GM12878 (cell line): ENCODE measurements around the gene PDLIM3. TPM values are rescaled to one million over a fixed set of nuclear protein-coding genes. Genes with fewer than 3 reads are reported as not detected.

Experiments used
- ATAC-seq: fragments of 200-7000 bp; cut with Tn5 transposase; 3 replicates; pipeline ENCODE4 v1.9.1; 2020; ENCODE audit warnings: mild to moderate bottlenecking, moderate library complexity
- BruUV-seq: library from RNA; stranded (reverse); fragments of 400-500 nt; replicated peaks from 2 replicates; lab custom pipeline; 2021; lab: Mats Ljungman, UMichigan
- CTCF ChIA-PET: fragments of 300-600 bp; sonication (Branson Sonifier 250); formaldehyde crosslinking; extraction: SDS; loops from one replicate; lab custom pipeline; 2021; ENCODE audit warnings: inconsistent platforms; lab: Yijun Ruan, JAX
- POLR2A ChIA-PET: fragments of 350-600 bp; formaldehyde crosslinking; extraction: SDS; loops from one replicate; lab custom pipeline; 2021; ENCODE audit warnings: inconsistent platforms; lab: Charles Lee
- RAD21 ChIA-PET: fragments of 300-600 bp; sonication (Branson Sonifier 250); formaldehyde crosslinking; loops from one replicate; lab custom pipeline; 2023; ENCODE audit warnings: antibody characterized with exemption; ENCODE audit not compliant: unreplicated experiment; lab: Charles Lee
- SMC1A ChIA-PET: fragments of 300-600 bp; sonication (Branson Sonifier 250); formaldehyde crosslinking; loops from one replicate; lab custom pipeline; 2023; ENCODE audit not compliant: unreplicated experiment, uncharacterized antibody; lab: Charles Lee
- DNase-seq: peaks from one replicate; pipeline ENCODE4 v3.0.0-alpha.2; 2011; ENCODE audit warnings: low read depth, low spot score
- FAIRE-seq: peaks from 3 replicates; lab custom pipeline; 2011; peaks lifted over from hg19 to GRCh38; lab: Jason Lieb, UNC
- H2AFZ ChIP-seq: 2 replicates; pipeline ENCODE4 v1.6.0; 2011; ENCODE audit warnings: low read depth, low read length, control low read depth; ENCODE audit not compliant: control insufficient read depth
- H3K27ac ChIP-seq: 2 replicates; pipeline ENCODE4 v1.5.1; 2011; ENCODE audit warnings: control low read depth; ENCODE audit not compliant: control insufficient read depth, insufficient read depth
- H3K27me3 ChIP-seq, 2 experiments: replicated peaks in 1 of 2; 2 replicates each; pipeline versions ENCODE4 v1.6.0 to v1.6.1; 2011; ENCODE audit warnings: low read length in 1 of 2; ENCODE audit not compliant: control insufficient read depth in 2 of 2, insufficient read depth in 2 of 2
- H3K36me3 ChIP-seq, 2 experiments: 2 replicates each; pipeline ENCODE4 v1.5.1; 2011; ENCODE audit warnings: low read length in 1 of 2; ENCODE audit not compliant: control insufficient read depth in 2 of 2, insufficient read depth in 2 of 2
- H3K4me1 ChIP-seq: 2 replicates; pipeline ENCODE4 v1.6.1; 2011; ENCODE audit warnings: mild to moderate bottlenecking, low read length, moderate library complexity, mixed read lengths; ENCODE audit not compliant: control insufficient read depth, insufficient read depth
- H3K4me2 ChIP-seq: 2 replicates; pipeline ENCODE4 v1.6.0; 2011; ENCODE audit warnings: control low read depth; ENCODE audit not compliant: control insufficient read depth, insufficient read depth
- H3K4me3 ChIP-seq: fragments of 200-600 bp; sonication (generic); 2 replicates; pipeline ENCODE4 v1.5.1; 2016
- H3K79me2 ChIP-seq: 2 replicates; pipeline ENCODE4 v1.6.0; 2011; ENCODE audit warnings: low read length; ENCODE audit not compliant: control insufficient read depth, insufficient read depth
- H3K9ac ChIP-seq: 2 replicates; pipeline ENCODE4 v1.8.0; 2011; ENCODE audit warnings: low read length, control low read depth, mixed read lengths; ENCODE audit not compliant: control insufficient read depth, insufficient read depth
- H3K9me3 ChIP-seq: replicated peaks from 3 replicates; pipeline ENCODE4 v1.5.1; 2011; ENCODE audit warnings: mild to moderate bottlenecking, low read length; ENCODE audit not compliant: control insufficient read depth, insufficient read depth
- H4K20me1 ChIP-seq: 2 replicates; pipeline ENCODE4 v1.6.0; 2011; ENCODE audit not compliant: control insufficient read depth, insufficient read depth
- BHLHE40 ChIP-seq, 2 experiments: fragments of 450-650 bp in 1 of 2; IDR thresholded peaks; 2 replicates each; pipeline ENCODE4 v1.6.1; 2011 to 2017; ENCODE audit warnings: low read depth in 2 of 2, borderline replicate concordance in 1 of 2, improper control_type of control experiment in 1 of 2, low read length in 1 of 2, mild to moderate bottlenecking in 1 of 2
- CBFB ChIP-seq: IDR thresholded peaks from 2 replicates; pipeline ENCODE4 v1.6.1; 2016; ENCODE audit warnings: antibody characterized with exemption, low read depth
- MLLT1 ChIP-seq: fragments of 450-650 bp; IDR thresholded peaks from 2 replicates; pipeline ENCODE4 v1.6.1; 2016; ENCODE audit warnings: mild to moderate bottlenecking
- RAD51 ChIP-seq: fragments of 450-650 bp; IDR thresholded peaks from 2 replicates; pipeline ENCODE4 v1.6.1; 2016; ENCODE audit warnings: moderate library complexity, mild to moderate bottlenecking, inconsistent platforms
- USF1 ChIP-seq: IDR thresholded peaks from 2 replicates; pipeline ENCODE4 v1.6.1; 2011; ENCODE audit warnings: borderline replicate concordance, low read depth, mild to moderate bottlenecking, moderate library complexity, mixed read lengths, low read length; ENCODE audit not compliant: insufficient read depth; ENCODE audit errors: extremely low read length
- WGBS: methylation state at CpG from one replicate; pipeline ENCODE4 v1.1.6; 2016; ENCODE audit warnings: low lambda C conversion rate; ENCODE audit not compliant: insufficient replicate concordance, insufficient coverage; ENCODE audit errors: missing lambda C conversion rate; 5-methylcytosine and 5-hydroxymethylcytosine counted together
- in situ Hi-C: fragments of 300-500 bp; cut with MboI; formaldehyde crosslinking; loops from 9 replicates; pipeline ENCODE4 v1.14.3; 2018; ENCODE audit warnings: mixed read lengths
- intact Hi-C: fragments of 100-400 bp; cut with micrococcal nuclease; formaldehyde crosslinking; loops from one replicate; pipeline ENCODE4 v1.14.2; 2022; ENCODE audit not compliant: unreplicated experiment
- polyA plus RNA-seq, 11 experiments: library from polyadenylated mRNA; depleted of rRNA in 4 of 11; unstranded in 6 of 11; stranded (reverse) in 5 of 11; fragments of >200 nt; fragmentation: Nextera tagmentation in 4 of 11; fragmentation: Illumina TruSeq in 1 of 11; extraction: Ambion mirVana in 4 of 11; extraction: Trizol in 1 of 11; gene quantifications; 1 replicate in 1 of 11; 2 replicates in 10 of 11; pipeline versions ENCODE4 v1.2.1 to v1.2.3, GENCODE V29; 2011 to 2016; ENCODE audit warnings: inconsistent platforms in 2 of 11, missing spikeins in 2 of 11, low read depth in 1 of 11
- total RNA-seq, 4 experiments: library from RNA; depleted of rRNA in 3 of 4; stranded (reverse); fragments of >200 nt in 3 of 4; fragmentation: Illumina TruSeq in 1 of 4; extraction: Trizol in 1 of 4; gene quantifications; 2 replicates each; pipeline versions ENCODE4 v1.2.1 to v1.2.3, GENCODE V29; 2013 to 2021

PDLIM3 gene
- total and polyA plus RNA-seq, 10 of the 15 experiments (the other 5 are each of a cell fraction or from before 2014, with no cell fraction given) = 0.04 to 0.43 (median 0.08) TPM; not detected in 7

- Histone ChIP-seq H3K4me3 (peak overlapping the region; percentile 78), H3K4me2 (peak overlapping the region; percentile 79), H3K79me2 (no peaks in the 10 kb centered on the region; the same call in none of the 2 replicates), H4K20me1 (no peaks in the 10 kb centered on the region), H3K9me3 (no peaks in the 10 kb centered on the region; the same call in 2 of the 3 replicates), H2AFZ (peak overlapping the region; percentile 85; the same call in 1 of the 2 replicates), H3K36me3 (no peaks in the 10 kb centered on the region), H3K27me3 (peaks cover 0 to 2% of the 10 kb centered on the region in 2 experiments; a peak in 1 of 4 replicates), H3K4me1 (peaks cover 13% of the 10 kb centered on the region), H3K9ac (peak overlapping the region; percentile 74), H3K27ac (peak overlapping the region; percentile 81)
- peak; percentile 18; the same call in 2 of the 3 replicates for ATAC-seq
- SMC1A ChIA-PET = interaction anchor here (0.6 to 1.5 kb wide), 5 partner anchors 23 to 126 kb away, joined by 3 to 7 read pairs (median 3); no protein-coding TSS in a partner anchor
- FAIRE-seq = no peak
- TSS peak; percentile 89 for BruUV-seq
- RAD21 ChIA-PET = interaction anchor here (1.0 to 1.2 kb wide), 2 partner anchors 126 to 281 kb away, joined by 3 to 4 read pairs; no protein-coding TSS in a partner anchor
- in situ Hi-C loops = no loop called here
- intact Hi-C loops = loop anchor here (10.0 kb wide), 1 partner anchor 553 kb away; no protein-coding TSS in a partner anchor
- 13% methylated on average over 10 of the region's 10 CpGs for WGBS
- TF ChIP-seq CBFB (no peak), USF1 (peak; percentile 61), RAD51 (peak; percentile 72), BHLHE40 (IDR thresholded peaks at IDR 0.05; ENCODE audit: borderline replicate concordance in 1 of 2, low read depth in 2 of 2, low read length in 1 of 2) (peak; percentile 56 to 80; a peak in 3 of 4 replicates), MLLT1 (no peak)
- DNase-seq = no peak
- CTCF ChIA-PET = interaction anchor here (0.6 to 3.9 kb wide), 9 partner anchors 10 to 473 kb away, joined by 3 to 27 read pairs (median 3); partner anchors contain the start of gene UFSP2
- POLR2A ChIA-PET = interaction anchor here (0.7 kb wide), 1 partner anchor 215 kb away, joined by 3 read pairs; no protein-coding TSS in a partner anchor
Measured at GRCh38 chr4:185472103-185472542, 63.2 kb downstream of the PDLIM3 start.
